IPS DF 19.7 (cell line): Measurements from ENCODE around the gene VAV2.

Experiments used
- DNase-seq: peaks from one replicate; pipeline ENCODE4 v3.0.0-alpha.2; 2013; ENCODE audit warnings: low read depth, low spot score

Gene VAV2

GRCh38 chr9:133894377-133895321 is 97.5 kb downstream of the VAV2 start:
- DNase-seq = no peak

- no peak for DNase-seq
These were observed 98.7 kb downstream of the VAV2 start for GRCh38 chr9:133893191-133893994.

- DNase-seq = no peak
These were observed 99.8 kb downstream of the VAV2 start for GRCh38 chr9:133892193-133892920.

GRCh38 chr9:133891741-133892140 is 100.4 kb downstream of the VAV2 start:
- no peak for DNase-seq

- DNase-seq = no peak
These were observed 101.5 kb downstream of the VAV2 start for GRCh38 chr9:133890583-133890982.

- no peak for DNase-seq
These were observed 102.4 kb downstream of the VAV2 start for GRCh38 chr9:133889584-133890301.

GRCh38 chr9:133888809-133889491 is 103.2 kb downstream of the VAV2 start:
- DNase-seq = no peak

- DNase-seq = no peak
These were observed 103.9 kb downstream of the VAV2 start for GRCh38 chr9:133888048-133888808.

GRCh38 chr9:133887540-133888047 is 104.5 kb downstream of the VAV2 start:
- no peak for DNase-seq

GRCh38 chr9:133886563-133887501 is 105.3 kb downstream of the VAV2 start:
- no peak for DNase-seq

- no peak for DNase-seq
These were observed 107.0 kb downstream of the VAV2 start for GRCh38 chr9:133884907-133885744.

GRCh38 chr9:133882849-133883755 is 109.0 kb downstream of the VAV2 start:
- DNase-seq = no peak

GRCh38 chr9:133881671-133882381 is 110.3 kb downstream of the VAV2 start:
- DNase-seq = no peak

GRCh38 chr9:133880851-133881661 is 111.1 kb downstream of the VAV2 start:
- no peak for DNase-seq

- DNase-seq = no peak
These were observed 112.0 kb downstream of the VAV2 start for GRCh38 chr9:133880136-133880535.
